SK-N-SH treated with all-trans-retinoic acid at 6 μM for 48 hours (cell line): ENCODE measurements around the gene PIGM.

Source experiments
- GLIS3 ChIP-seq: fragments of 250-450 bp; sonication (Bioruptor Pico); IDR thresholded peaks from 2 replicates; pipeline ENCODE4 v1.5.0; 2020; ENCODE audit warnings: mild to moderate bottlenecking, moderate library complexity
- OSR1 ChIP-seq: fragments of 250-450 bp; sonication (Bioruptor Pico); IDR thresholded peaks from 2 replicates; pipeline ENCODE4 v1.8.0; 2022; ENCODE audit warnings: moderate library complexity, mild to moderate bottlenecking, inconsistent platforms
- RARB ChIP-seq: fragments of 250-450 bp; sonication (Bioruptor Pico); IDR thresholded peaks from 2 replicates; pipeline ENCODE4 v1.8.0; 2021; ENCODE audit warnings: mild to moderate bottlenecking, moderate library complexity
- SNAI2 ChIP-seq: fragments of 250-450 bp; sonication (Bioruptor Pico); IDR thresholded peaks from 2 replicates; pipeline ENCODE4 v1.5.0; 2020; ENCODE audit warnings: mild to moderate bottlenecking, moderate library complexity
- ZFP30 ChIP-seq: fragments of 450-650 bp; formaldehyde crosslinking; IDR thresholded peaks from 2 replicates; pipeline ENCODE4 v1.5.0; 2022; ENCODE audit warnings: mild to moderate bottlenecking, moderate library complexity
- TF ChIP-seq, protein P1 (sequence below): fragments of 250-450 bp; sonication (Bioruptor Pico); IDR thresholded peaks from 2 replicates; pipeline ENCODE4 v1.5.1; 2020; ENCODE audit warnings: low read depth, mild to moderate bottlenecking, moderate library complexity
- TF ChIP-seq, protein P2 (sequence below): fragments of 250-450 bp; sonication (Bioruptor Pico); IDR thresholded peaks from 2 replicates; pipeline ENCODE4 v1.8.0; 2020; ENCODE audit warnings: mild to moderate bottlenecking, moderate library complexity, borderline replicate concordance

DNA sequence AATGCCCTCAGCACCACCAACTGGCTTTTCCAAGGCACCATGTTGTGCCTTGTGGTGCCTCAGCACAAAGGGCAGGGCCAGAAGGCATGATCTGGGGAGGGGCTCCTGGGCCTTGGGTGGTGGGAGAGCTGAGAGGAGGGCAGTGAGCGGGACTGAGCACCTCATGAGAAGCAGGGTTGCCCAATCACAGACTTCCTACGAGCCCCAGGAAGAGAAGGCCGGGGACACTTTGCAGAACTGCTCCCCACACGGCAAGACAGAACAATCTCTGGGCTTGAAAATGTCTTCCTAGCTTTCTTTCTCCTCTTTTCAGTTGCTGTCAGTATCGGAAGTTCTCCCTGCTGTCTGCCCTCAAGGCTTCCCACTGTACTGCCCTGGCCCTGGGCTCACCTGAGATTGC is 31.4 kb upstream of the PIGM start:
- TF ChIP-seq, protein P1, sequence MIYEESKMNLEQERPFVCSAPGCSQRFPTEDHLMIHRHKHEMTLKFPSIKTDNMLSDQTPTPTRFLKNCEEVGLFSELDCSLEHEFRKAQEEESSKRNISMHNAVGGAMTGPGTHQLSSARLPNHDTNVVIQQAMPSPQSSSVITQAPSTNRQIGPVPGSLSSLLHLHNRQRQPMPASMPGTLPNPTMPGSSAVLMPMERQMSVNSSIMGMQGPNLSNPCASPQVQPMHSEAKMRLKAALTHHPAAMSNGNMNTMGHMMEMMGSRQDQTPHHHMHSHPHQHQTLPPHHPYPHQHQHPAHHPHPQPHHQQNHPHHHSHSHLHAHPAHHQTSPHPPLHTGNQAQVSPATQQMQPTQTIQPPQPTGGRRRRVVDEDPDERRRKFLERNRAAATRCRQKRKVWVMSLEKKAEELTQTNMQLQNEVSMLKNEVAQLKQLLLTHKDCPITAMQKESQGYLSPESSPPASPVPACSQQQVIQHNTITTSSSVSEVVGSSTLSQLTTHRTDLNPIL (CRISPR knock-in tag): no peak
- TF ChIP-seq OSR1 (CRISPR knock-in tag) (no peak), RARB (CRISPR knock-in tag) (no peak), SNAI2 (CRISPR knock-in tag) (no peak), GLIS3 (CRISPR knock-in tag) (no peak), ZFP30 (CRISPR knock-in tag) (no peak)
- TF ChIP-seq, protein P2, sequence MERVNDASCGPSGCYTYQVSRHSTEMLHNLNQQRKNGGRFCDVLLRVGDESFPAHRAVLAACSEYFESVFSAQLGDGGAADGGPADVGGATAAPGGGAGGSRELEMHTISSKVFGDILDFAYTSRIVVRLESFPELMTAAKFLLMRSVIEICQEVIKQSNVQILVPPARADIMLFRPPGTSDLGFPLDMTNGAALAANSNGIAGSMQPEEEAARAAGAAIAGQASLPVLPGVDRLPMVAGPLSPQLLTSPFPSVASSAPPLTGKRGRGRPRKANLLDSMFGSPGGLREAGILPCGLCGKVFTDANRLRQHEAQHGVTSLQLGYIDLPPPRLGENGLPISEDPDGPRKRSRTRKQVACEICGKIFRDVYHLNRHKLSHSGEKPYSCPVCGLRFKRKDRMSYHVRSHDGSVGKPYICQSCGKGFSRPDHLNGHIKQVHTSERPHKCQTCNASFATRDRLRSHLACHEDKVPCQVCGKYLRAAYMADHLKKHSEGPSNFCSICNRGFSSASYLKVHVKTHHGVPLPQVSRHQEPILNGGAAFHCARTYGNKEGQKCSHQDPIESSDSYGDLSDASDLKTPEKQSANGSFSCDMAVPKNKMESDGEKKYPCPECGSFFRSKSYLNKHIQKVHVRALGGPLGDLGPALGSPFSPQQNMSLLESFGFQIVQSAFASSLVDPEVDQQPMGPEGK (CRISPR knock-in tag): no peak
